ENCODE results near the gene ENAH. TPM values are rescaled to one million over a fixed set of nuclear protein-coding genes. Genes with fewer than 3 reads are reported as not detected.

Gene ENAH
- total and polyA plus RNA-seq, 9 of the 15 experiments (the other 6 are each of a cell fraction or from before 2014, with no cell fraction given): 0.03 to 1.2 (median 0.15) TPM

DNA sequence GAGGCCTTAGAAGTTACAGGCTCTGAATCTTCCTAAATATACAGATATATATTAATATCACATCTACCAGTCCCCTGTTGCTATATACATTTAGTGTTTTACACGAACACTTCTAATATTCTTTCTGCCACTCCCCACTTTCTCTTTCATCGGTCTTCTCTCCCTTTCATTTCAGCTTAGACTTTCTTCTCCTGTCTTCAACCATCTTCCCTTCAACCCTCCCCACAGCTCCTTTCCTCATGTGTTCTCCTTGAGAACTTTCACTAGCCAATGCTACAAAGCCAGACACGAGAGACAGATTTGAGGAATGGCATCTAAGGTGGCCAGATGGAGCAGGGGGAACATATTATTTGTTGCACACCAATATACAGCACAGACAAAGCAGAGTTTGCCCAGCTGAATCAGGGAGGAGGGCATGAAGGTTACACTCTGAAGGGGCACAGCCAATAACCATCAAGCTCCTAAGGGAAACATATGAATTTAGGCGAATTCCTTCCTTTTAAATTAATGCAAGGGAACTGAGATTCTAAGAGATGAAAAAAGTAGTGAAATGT lies 141.0 kb downstream of the ENAH start (continued):
- TF ChIP-seq, protein P1, sequence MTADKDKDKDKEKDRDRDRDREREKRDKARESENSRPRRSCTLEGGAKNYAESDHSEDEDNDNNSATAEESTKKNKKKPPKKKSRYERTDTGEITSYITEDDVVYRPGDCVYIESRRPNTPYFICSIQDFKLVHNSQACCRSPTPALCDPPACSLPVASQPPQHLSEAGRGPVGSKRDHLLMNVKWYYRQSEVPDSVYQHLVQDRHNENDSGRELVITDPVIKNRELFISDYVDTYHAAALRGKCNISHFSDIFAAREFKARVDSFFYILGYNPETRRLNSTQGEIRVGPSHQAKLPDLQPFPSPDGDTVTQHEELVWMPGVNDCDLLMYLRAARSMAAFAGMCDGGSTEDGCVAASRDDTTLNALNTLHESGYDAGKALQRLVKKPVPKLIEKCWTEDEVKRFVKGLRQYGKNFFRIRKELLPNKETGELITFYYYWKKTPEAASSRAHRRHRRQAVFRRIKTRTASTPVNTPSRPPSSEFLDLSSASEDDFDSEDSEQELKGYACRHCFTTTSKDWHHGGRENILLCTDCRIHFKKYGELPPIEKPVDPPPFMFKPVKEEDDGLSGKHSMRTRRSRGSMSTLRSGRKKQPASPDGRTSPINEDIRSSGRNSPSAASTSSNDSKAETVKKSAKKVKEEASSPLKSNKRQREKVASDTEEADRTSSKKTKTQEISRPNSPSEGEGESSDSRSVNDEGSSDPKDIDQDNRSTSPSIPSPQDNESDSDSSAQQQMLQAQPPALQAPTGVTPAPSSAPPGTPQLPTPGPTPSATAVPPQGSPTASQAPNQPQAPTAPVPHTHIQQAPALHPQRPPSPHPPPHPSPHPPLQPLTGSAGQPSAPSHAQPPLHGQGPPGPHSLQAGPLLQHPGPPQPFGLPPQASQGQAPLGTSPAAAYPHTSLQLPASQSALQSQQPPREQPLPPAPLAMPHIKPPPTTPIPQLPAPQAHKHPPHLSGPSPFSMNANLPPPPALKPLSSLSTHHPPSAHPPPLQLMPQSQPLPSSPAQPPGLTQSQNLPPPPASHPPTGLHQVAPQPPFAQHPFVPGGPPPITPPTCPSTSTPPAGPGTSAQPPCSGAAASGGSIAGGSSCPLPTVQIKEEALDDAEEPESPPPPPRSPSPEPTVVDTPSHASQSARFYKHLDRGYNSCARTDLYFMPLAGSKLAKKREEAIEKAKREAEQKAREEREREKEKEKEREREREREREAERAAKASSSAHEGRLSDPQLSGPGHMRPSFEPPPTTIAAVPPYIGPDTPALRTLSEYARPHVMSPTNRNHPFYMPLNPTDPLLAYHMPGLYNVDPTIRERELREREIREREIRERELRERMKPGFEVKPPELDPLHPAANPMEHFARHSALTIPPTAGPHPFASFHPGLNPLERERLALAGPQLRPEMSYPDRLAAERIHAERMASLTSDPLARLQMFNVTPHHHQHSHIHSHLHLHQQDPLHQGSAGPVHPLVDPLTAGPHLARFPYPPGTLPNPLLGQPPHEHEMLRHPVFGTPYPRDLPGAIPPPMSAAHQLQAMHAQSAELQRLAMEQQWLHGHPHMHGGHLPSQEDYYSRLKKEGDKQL (CRISPR knock-in tag; IDR thresholded peaks at IDR 0.05; ENCODE audit: borderline replicate concordance): no peak
- TF ChIP-seq ELF4 (CRISPR knock-in tag; IDR thresholded peaks at IDR 0.05): no peak
- TF ChIP-seq, protein P2, sequence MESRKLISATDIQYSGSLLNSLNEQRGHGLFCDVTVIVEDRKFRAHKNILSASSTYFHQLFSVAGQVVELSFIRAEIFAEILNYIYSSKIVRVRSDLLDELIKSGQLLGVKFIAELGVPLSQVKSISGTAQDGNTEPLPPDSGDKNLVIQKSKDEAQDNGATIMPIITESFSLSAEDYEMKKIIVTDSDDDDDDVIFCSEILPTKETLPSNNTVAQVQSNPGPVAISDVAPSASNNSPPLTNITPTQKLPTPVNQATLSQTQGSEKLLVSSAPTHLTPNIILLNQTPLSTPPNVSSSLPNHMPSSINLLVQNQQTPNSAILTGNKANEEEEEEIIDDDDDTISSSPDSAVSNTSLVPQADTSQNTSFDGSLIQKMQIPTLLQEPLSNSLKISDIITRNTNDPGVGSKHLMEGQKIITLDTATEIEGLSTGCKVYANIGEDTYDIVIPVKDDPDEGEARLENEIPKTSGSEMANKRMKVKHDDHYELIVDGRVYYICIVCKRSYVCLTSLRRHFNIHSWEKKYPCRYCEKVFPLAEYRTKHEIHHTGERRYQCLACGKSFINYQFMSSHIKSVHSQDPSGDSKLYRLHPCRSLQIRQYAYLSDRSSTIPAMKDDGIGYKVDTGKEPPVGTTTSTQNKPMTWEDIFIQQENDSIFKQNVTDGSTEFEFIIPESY (CRISPR knock-in tag; IDR thresholded peaks at IDR 0.05): no peak
- TF ChIP-seq ZNF589 (CRISPR knock-in tag; IDR thresholded peaks at IDR 0.05; ENCODE audit: low read depth): no peak
- no peak for TF ChIP-seq NR3C1 (CRISPR knock-in tag; IDR thresholded peaks at IDR 0.05)
- TF ChIP-seq, protein P3, sequence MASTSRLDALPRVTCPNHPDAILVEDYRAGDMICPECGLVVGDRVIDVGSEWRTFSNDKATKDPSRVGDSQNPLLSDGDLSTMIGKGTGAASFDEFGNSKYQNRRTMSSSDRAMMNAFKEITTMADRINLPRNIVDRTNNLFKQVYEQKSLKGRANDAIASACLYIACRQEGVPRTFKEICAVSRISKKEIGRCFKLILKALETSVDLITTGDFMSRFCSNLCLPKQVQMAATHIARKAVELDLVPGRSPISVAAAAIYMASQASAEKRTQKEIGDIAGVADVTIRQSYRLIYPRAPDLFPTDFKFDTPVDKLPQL (IDR thresholded peaks at IDR 0.05; ENCODE audit: extremely low read depth, insufficient read length): no peak
- no peak for TF ChIP-seq ZNF436 (CRISPR knock-in tag; IDR thresholded peaks at IDR 0.05)
- TF ChIP-seq CHD1 (IDR thresholded peaks at IDR 0.05; ENCODE audit: low read length): no peak
- TF ChIP-seq ZNF766 (CRISPR knock-in tag; conservative IDR thresholded peaks at IDR 0.05): no peak
- TF ChIP-seq ZNF174 (CRISPR knock-in tag; IDR thresholded peaks at IDR 0.05): no peak
- no peak for TF ChIP-seq ZNF707 (CRISPR knock-in tag; conservative IDR thresholded peaks at IDR 0.05)
- TF ChIP-seq, protein P4, sequence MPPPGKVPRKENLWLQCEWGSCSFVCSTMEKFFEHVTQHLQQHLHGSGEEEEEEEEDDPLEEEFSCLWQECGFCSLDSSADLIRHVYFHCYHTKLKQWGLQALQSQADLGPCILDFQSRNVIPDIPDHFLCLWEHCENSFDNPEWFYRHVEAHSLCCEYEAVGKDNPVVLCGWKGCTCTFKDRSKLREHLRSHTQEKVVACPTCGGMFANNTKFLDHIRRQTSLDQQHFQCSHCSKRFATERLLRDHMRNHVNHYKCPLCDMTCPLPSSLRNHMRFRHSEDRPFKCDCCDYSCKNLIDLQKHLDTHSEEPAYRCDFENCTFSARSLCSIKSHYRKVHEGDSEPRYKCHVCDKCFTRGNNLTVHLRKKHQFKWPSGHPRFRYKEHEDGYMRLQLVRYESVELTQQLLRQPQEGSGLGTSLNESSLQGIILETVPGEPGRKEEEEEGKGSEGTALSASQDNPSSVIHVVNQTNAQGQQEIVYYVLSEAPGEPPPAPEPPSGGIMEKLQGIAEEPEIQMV (tag; conservative IDR thresholded peaks at IDR 0.05; ENCODE audit: low read depth): no peak
